Femur (tissue), 1 donor: ENCODE measurements around the gene CGNL1.

Experiments used
- DNase-seq: peaks from one replicate; pipeline ENCODE4 v3.0.0-alpha.2; 2017

CGNL1 gene

DNA sequence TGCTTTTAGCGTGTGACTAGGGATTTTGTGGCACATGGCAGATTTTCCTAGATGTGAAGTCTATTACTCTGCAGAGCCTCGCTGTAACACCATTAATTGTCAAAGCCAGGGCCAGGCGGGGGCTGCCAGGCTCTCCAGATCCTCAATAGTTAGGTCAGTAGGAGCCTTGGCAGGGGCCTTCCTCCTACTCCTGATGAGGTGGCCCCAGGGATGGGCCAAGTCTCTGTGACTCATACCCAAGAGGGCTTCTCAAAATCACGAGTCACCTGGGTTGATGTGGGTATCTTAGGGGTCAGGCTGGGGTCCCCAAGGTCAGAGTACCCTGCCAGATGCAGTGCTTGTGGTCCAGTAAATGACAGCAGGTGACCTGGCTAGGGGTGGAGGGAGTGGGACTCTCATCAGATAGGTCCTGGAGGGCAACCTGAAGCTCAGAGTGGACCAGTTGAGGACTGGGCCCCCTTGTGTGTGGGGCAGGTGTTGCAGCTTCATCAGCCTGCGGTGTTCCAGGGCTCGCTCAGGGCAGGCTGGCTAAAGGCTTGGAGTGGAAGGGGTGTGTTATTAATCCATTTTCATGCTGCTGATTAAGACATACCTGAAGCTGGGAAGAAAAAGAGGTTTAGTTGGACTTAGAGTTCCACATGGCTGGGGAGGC is 126.9 kb downstream of the CGNL1 start:
- no peak for DNase-seq

DNA sequence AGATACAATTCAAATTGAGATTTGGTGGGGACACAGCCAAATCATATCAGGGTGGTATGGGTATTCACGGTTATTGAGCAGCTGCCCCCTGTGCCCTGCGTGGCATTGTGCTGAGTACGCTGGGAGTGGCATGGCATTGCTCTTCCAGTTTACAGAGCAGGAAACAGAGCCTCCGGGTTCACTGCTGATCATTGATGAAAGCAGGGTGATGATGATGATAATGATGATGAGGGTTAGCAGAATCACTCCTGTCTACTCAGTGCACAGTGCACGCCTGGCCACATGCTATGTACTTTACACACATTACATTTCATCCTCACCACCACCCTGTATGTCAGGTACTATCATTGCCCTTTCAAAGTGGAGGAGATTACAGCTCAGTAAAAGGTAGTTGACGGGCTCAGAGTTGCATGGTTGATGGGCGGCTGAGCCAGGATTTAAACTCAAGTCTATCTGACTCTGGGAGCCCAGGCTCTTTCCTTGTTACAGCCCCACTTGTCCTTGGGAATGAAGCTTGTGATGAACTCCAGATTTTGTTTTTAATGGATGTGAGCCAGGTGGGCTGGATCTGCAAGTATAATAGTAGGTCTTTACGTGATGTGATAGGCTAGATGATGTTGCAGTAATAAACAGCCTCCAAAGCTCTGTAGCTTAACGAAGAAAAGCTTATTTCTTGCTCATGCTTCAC is 127.8 kb downstream of the CGNL1 start:
- DNase-seq, result no peak

GRCh38 chr15:57504599-57504940 is 128.3 kb downstream of the CGNL1 start:
- DNase-seq, result no peak

GRCh38 chr15:57505056-57505715 is 128.9 kb downstream of the CGNL1 start:
- DNase-seq, result no peak

DNA sequence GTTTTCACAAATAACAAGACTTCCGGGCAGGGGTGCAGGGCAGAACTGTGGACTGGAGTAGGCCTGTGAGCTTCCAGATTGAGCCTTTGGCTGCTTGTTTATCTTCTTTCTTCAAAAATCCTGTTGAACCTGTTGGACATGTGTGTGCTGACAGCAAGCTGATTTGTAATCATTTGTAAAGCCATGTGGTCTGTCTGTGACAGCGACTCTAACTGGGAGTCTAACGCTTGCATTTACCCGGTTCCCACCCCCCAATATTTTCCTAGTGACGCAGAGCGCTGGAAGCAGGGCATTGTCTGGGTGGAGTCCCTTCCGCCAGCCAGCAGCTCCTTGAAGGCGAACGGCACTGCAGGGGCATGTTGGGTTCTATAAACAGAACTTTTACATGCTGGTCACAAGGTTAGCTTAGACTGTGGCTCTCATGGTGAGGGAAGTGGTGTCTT is 129.7 kb downstream of the CGNL1 start:
- peak; percentile 60 for DNase-seq

GRCh38 chr15:57506422-57506821 is 130.1 kb downstream of the CGNL1 start:
- DNase-seq, result no peak

DNA sequence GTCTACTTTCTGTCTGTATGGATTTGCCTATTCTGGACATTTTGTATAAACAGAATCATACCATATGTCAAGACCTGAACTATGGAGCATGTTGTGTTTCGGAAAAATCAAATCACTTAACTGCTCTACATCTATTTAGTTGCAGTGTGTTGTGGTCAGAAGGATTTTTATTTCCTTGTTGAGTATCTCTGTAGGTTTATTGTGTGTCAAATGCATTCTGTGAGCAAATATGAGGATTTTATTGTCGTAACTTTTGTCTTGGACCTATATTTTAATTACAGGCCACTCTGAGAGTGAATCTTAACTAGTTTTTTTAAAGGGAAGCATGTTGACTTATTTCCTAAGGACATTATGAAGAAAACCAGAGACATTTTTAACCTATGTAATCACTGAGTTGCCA is 130.8 kb downstream of the CGNL1 start:
- no peak for DNase-seq

- DNase-seq, result peak; percentile 44
These were observed 132.8 kb downstream of the CGNL1 start for GRCh38 chr15:57509126-57509525.

DNA sequence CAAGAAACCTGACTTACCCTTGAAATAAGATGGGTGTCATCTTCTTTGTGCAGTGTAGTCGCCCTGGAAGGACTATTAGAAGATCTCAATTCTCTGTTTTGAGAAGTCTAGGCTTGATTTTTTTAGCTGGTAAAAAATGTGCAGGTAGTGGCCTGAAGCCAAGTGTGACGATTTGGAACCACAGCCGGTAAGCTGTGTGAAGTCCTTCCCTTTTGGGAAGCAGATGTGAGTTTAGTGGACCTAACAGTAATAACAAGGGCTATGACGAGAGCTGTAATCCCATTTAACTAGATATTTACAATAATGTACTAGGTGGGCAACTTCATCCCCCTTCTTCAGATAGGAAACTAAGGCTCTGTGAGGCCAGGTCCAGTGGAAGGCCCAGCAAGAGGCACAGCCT is 133.7 kb downstream of the CGNL1 start:
- DNase-seq, result no peak

DNA sequence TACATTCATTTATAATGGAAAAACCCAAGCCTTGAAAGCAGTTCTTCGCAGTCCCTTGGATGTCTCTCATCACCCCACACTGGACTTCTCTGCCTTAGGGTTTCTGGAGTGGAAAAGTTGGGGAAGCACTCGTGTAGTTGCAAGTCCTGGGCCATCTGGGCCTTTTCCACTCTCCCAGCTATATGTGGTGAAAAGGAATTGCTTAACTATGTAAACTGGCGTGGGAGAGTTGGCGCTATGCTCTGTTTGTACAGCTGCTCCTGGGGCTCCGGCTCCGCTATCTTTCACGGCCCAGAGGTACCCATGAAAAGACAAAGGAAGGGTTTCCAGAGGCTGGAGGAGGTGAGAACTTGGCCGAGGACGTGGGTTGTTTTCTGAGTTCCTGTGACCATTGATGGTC is 134.3 kb downstream of the CGNL1 start:
- DNase-seq, result peak; percentile 71

GRCh38 chr15:57516327-57517029 is 140.2 kb downstream of the CGNL1 start:
- no peak for DNase-seq

DNA sequence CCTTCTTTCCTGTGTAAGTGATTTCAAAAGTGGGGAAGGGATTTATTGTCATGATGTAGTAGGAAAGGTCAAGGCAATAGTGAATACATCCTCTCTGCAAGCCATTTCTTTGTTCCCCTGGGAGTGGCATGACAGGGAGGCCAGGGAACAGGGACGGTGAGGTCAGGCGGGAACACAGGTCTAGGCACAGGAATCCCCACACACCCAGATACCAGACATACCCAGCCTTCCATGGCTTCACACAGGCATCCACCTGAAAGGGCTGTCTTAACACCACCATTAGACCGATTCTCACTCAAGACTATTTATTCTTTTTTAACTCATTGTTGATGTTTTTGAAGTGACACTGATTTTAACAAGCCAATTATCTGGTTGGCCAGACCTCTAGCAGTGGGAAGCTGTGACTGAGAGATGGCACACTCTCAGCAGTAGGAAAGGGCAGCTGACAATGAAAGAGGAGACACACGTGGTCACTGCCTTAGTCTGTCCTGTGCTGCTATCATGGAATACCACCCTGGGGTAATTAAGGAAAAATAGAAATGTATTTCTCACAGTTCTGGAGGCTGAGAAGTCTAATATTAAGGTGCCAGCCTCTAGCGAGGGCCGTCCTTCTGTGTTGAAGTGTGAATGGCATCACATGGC is 140.8 kb downstream of the CGNL1 start:
- DNase-seq, result no peak

GRCh38 chr15:57518779-57519405 is 142.6 kb downstream of the CGNL1 start:
- no peak for DNase-seq

GRCh38 chr15:57519806-57520205 is 143.5 kb downstream of the CGNL1 start:
- no peak for DNase-seq

GRCh38 chr15:57521503-57521902 is 145.2 kb downstream of the CGNL1 start:
- no peak for DNase-seq

- no peak for DNase-seq
These were observed 145.8 kb downstream of the CGNL1 start for GRCh38 chr15:57522148-57522547.

- no peak for DNase-seq
These were observed 149.3 kb downstream of the CGNL1 start for GRCh38 chr15:57525581-57525980.

DNA sequence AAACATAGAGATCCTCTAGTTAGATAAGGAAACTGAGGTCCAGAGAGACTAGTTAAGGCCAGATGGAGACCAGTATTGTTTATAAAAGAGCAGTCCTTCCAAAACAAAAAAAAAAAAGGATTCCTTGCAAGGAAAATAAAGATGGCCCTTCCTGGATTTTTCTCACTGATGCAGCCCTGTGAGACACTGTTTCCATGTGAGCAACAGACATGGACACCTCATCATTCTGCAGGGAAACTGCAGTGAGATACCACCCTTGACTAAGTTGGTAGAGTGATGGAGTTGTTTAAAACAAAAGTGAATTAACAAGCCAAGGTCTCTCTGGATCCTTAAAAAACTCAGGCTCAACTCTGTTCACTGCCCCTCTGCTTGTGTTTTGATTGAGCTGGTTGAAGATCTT is 149.8 kb downstream of the CGNL1 start:
- DNase-seq, result no peak

- DNase-seq, result no peak
These were observed 150.3 kb downstream of the CGNL1 start for GRCh38 chr15:57526615-57527014.

DNA sequence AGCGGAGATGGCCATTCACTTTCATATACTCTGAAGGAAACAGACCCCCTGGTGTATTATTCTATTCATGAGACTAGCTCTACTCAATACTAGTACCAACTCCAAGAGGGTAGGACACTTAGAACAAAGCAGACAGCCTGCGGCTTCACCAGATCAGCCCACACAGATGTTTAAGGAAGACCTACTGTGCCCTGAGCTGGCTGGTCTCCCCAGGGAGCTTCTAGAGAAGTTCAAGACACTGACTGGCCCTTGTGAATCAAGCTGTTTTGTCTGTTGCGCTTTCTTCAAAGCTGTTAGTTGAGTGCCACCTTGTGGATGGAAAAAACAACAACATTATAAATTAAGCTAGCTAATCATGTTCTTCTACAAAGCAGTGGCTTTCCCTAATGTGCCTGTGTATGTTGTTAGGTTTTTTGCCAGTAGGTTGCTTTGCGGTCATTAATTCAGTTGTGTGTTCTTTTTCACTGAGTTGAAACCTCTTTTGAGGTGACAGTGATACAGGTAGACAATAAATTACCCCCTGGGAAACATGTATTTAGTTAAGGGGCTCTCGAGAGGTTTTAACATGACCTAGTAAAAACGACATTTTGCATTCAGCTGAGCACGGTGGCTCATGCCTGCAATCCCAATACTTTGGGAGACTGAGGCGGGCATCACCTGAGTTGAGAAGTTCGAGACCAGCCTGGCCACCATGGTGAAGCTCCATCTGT is 151.2 kb downstream of the CGNL1 start:
- DNase-seq, result peak; percentile 71

GRCh38 chr15:57528940-57529565 is 152.7 kb downstream of the CGNL1 start:
- DNase-seq, result no peak
